GM10847 (cell line): Measurements from ENCODE around the gene CDYL.

Experiments used
- POLR2A ChIP-seq: IDR thresholded peaks from 2 replicates; pipeline ENCODE4 v1.6.1; 2011; ENCODE audit not compliant: insufficient read length; ENCODE audit errors: extremely low read depth

Gene CDYL

GRCh38 chr6:4901386-4902061, 125.3 kb downstream of the CDYL start:
- no peak for TF ChIP-seq POLR2A

GRCh38 chr6:4902363-4902762, 126.2 kb downstream of the CDYL start:
- no peak for TF ChIP-seq POLR2A

GRCh38 chr6:4903121-4903520, 126.9 kb downstream of the CDYL start:
- TF ChIP-seq POLR2A: no peak

GRCh38 chr6:4903751-4904370, 127.7 kb downstream of the CDYL start:
- TF ChIP-seq POLR2A: no peak

- no peak for TF ChIP-seq POLR2A
These were observed 128.3 kb downstream of the CDYL start for GRCh38 chr6:4904461-4905025.

GRCh38 chr6:4905826-4906225, 129.6 kb downstream of the CDYL start:
- TF ChIP-seq POLR2A: no peak

GRCh38 chr6:4906293-4907276, 130.4 kb downstream of the CDYL start:
- no peak for TF ChIP-seq POLR2A

- TF ChIP-seq POLR2A: no peak
These were observed 131.4 kb downstream of the CDYL start for GRCh38 chr6:4907602-4908001.

GRCh38 chr6:4908062-4908461, 131.9 kb downstream of the CDYL start:
- TF ChIP-seq POLR2A: no peak

GRCh38 chr6:4909063-4909706, 133.0 kb downstream of the CDYL start:
- no peak for TF ChIP-seq POLR2A

GRCh38 chr6:4910037-4910760, 134.0 kb downstream of the CDYL start:
- no peak for TF ChIP-seq POLR2A

GRCh38 chr6:4912559-4912958, 136.4 kb downstream of the CDYL start:
- TF ChIP-seq POLR2A: no peak

- TF ChIP-seq POLR2A: no peak
These were observed 137.7 kb downstream of the CDYL start for GRCh38 chr6:4913705-4914419.
